GM19238 (cell line): ENCODE results near the gene PCOLCE2.

Source experiments
- DNase-seq: peaks from one replicate; pipeline ENCODE4 v3.0.0; 2011; ENCODE audit warnings: low spot score; ENCODE audit not compliant: insufficient read length

The PCOLCE2 gene

GRCh38 chr3:142809259-142809658, 79.6 kb downstream of the PCOLCE2 start:
- DNase-seq = no peak

GRCh38 chr3:142808103-142808917, 80.6 kb downstream of the PCOLCE2 start:
- DNase-seq = no peak

GRCh38 chr3:142802891-142803290, 86.0 kb downstream of the PCOLCE2 start:
- DNase-seq = no peak

DNA sequence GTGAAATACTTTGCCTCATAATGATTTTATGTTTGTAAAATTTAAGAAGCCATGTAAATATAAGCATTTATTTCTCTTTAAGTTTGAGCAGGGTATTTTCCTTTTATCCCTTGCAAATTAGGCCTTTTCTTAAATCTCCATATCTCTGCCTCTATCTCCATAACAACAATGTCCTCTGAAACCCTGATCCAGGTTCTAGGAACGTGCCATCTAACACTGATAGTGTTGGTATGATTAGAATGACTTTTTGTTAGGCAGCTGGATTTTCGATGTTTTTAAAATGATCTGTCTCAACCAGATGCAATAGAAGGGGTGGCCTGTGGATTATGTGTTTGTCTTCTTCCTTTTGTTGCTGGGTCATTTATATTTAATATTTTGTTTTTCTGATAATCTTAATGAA, 87.1 kb downstream of the PCOLCE2 start:
- no peak for DNase-seq

DNA sequence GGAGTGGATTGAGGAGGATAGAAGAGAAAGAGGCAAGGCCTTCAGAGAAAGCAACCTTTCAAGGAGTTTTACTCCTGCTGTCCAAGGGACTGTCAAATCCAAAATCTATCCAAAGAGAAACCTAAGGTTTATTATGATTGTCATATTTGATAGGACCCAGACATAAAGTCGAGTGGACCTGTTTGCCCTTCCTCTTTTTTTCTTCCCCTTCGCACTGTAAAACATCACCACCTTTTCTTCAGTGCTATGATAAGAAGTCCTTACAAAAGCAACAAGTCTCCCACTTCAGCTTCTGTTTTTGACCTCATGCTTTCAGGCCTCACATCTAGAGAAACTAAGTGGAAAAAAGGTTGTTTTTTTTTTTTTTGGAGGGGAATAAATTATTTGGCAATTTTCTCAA, 92.1 kb downstream of the PCOLCE2 start:
- DNase-seq = no peak

DNA sequence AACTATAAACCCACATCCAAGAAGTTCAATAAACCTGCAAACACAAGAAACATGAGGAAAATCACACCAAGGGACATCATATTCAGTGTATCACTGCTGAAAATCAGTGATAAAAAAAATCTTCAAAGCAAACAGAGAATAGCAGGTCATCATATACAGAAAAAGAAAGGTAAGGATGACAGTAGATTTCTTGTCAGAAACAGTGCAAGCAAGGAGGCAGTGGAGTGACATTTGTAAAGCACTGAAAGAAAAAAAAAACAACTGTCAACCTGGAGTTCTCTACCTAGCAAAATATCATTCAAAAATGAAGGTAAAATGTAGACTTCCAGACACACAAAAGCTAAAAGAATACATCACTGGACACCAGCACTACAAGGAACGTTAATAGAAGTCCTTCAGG, 93.6 kb downstream of the PCOLCE2 start:
- DNase-seq = no peak

DNA sequence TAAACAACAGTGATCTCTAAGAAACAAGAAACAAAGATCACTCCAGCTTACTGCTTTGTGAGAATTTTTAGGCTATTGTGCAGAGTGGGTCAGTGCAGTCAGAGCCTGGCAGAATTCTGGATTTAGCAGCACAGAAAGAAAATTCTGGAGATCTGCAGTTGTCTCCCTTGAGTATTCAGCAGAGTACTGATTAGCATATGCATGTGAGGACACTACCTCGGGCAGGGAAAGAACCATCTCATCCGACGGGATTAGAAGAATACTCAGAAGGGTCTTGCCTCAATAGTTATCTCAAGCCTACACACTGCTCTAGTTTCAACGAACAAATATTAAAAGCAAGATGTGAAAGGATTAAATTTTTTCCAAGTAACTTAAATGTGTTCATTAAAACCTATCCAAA, 94.4 kb downstream of the PCOLCE2 start:
- DNase-seq = no peak

DNA sequence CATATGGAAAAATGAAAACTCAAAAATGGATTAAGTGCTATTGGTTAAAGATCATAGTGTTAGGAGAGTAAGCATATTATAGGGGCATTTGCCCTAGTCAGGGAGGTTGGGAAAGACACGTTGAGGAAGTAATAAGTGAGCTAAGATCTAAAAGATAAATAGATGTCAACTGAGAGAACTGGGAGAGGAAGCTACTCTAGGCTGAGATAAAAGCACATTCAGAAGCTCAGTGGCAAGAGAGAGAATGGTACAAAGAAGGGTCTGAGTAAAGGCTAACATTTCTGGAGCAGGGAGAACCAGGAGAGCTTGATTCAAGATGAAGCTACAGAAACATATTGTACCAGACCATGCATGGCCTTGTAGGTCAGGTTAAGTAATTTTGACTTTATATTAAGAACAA, 101.2 kb downstream of the PCOLCE2 start:
- DNase-seq = no peak

- no peak for DNase-seq
Observed at GRCh38 chr3:142785996-142786395, 102.9 kb downstream of the PCOLCE2 start.

DNA sequence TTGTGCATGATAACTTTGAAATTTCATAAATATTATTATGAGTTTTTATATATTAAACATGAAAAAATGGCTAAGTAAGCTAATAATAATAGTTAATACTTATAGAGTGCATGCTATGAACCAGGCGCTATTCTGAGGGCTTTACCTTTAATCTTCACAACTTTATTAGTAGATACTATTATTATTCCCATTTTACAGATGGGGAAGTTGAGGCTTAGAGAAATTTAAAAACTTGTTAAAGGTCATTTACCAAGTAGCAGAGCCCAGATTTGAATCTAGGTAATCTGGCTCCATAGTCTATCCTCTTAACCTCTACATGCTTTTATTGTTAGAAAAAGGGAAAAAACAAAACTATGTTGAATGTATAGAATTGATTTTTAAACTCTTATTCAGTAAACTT, 104.7 kb downstream of the PCOLCE2 start:
- no peak for DNase-seq

DNA sequence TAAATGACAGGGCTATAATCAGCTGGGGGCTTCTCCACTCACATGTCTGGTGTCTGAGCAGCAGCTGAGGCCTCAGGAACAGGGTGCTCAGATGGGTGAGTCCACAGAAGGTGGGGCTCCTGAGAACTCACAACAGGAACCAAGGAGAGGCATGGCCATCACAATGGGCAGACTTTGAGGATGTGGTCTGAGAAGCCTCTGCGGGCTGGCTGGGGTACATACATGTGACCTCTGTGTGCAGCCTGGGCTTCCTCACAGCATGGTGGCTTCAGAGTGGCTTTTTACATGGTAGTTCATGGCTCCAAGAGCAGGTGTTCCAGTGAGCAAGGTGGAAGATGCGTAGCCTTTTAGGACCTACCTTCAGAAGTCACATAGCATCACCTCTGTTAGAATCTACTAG, 106.3 kb downstream of the PCOLCE2 start:
- DNase-seq = no peak

- no peak for DNase-seq
Observed at GRCh38 chr3:142779591-142779990, 109.3 kb downstream of the PCOLCE2 start.

GRCh38 chr3:142778541-142778940, 110.3 kb downstream of the PCOLCE2 start:
- no peak for DNase-seq

- no peak for DNase-seq
Observed at GRCh38 chr3:142777927-142778326, 111.0 kb downstream of the PCOLCE2 start.

GRCh38 chr3:142768338-142768737, 120.5 kb downstream of the PCOLCE2 start:
- DNase-seq = no peak
